AG04449 (cell line): Measurements from ENCODE around the gene ABHD17A.

Experiments
- CTCF ChIA-PET: fragments of 350-600 bp; formaldehyde crosslinking; extraction: SDS; loops from one replicate; lab custom pipeline; 2021; ENCODE audit warnings: antibody characterized with exemption; lab: Yijun Ruan, JAX
- POLR2A ChIA-PET: fragments of 400-600, 350-600 bp; formaldehyde crosslinking; extraction: SDS; loops from one replicate; lab custom pipeline; 2020; ENCODE audit warnings: antibody characterized with exemption, inconsistent platforms; lab: Yijun Ruan, JAX
- DNase-seq: peaks from one replicate; pipeline ENCODE4 v3.0.0-alpha.2; 2010; ENCODE audit warnings: low read depth, low spot score
- H3K4me3 ChIP-seq: 2 replicates; pipeline ENCODE4 v1.5.1; 2011; ENCODE audit warnings: low read depth, mild to moderate bottlenecking, control low read depth, low read length
- TF ChIP-seq, protein P1 (sequence below): IDR thresholded peaks from one replicate; pipeline ENCODE4 v1.5.1; 2011; ENCODE audit warnings: mild to moderate bottlenecking, moderate library complexity, low read length, control low read depth, inconsistent platforms; ENCODE audit not compliant: insufficient read depth; ENCODE audit errors: missing control alignments

ABHD17A gene

DNA sequence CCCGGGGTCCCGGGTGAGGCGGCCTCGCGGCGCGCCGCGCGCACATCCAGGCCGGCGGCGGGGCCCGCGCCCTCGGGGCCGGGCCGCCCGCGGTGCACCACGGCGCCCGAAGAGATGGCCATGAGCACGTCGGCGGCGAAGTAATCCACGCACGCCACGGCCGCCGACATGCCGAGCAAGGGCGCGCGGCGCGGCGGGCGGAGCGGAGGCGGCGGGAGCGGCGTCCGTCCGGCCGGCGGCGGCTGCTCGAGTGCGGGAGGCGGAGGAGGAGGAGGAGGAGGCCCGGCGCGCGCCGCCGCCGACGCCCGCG is 22.0 kb downstream of the ABHD17A start, which contains the start of gene KLF16:
Gene KLF16, minus strand, starts transcription at position 252 of the 310 bp plus-strand sequence. Its CDS starts 82 bp downstream, at position 170.
- POLR2A ChIA-PET: no interaction called here
- TF ChIP-seq, protein P1, sequence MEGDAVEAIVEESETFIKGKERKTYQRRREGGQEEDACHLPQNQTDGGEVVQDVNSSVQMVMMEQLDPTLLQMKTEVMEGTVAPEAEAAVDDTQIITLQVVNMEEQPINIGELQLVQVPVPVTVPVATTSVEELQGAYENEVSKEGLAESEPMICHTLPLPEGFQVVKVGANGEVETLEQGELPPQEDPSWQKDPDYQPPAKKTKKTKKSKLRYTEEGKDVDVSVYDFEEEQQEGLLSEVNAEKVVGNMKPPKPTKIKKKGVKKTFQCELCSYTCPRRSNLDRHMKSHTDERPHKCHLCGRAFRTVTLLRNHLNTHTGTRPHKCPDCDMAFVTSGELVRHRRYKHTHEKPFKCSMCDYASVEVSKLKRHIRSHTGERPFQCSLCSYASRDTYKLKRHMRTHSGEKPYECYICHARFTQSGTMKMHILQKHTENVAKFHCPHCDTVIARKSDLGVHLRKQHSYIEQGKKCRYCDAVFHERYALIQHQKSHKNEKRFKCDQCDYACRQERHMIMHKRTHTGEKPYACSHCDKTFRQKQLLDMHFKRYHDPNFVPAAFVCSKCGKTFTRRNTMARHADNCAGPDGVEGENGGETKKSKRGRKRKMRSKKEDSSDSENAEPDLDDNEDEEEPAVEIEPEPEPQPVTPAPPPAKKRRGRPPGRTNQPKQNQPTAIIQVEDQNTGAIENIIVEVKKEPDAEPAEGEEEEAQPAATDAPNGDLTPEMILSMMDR: no peak
- DNase-seq: no peak
- CTCF ChIA-PET: no interaction called here
- H3K4me3 ChIP-seq: peak within 1 kb of the TSS; percentile 83

DNA sequence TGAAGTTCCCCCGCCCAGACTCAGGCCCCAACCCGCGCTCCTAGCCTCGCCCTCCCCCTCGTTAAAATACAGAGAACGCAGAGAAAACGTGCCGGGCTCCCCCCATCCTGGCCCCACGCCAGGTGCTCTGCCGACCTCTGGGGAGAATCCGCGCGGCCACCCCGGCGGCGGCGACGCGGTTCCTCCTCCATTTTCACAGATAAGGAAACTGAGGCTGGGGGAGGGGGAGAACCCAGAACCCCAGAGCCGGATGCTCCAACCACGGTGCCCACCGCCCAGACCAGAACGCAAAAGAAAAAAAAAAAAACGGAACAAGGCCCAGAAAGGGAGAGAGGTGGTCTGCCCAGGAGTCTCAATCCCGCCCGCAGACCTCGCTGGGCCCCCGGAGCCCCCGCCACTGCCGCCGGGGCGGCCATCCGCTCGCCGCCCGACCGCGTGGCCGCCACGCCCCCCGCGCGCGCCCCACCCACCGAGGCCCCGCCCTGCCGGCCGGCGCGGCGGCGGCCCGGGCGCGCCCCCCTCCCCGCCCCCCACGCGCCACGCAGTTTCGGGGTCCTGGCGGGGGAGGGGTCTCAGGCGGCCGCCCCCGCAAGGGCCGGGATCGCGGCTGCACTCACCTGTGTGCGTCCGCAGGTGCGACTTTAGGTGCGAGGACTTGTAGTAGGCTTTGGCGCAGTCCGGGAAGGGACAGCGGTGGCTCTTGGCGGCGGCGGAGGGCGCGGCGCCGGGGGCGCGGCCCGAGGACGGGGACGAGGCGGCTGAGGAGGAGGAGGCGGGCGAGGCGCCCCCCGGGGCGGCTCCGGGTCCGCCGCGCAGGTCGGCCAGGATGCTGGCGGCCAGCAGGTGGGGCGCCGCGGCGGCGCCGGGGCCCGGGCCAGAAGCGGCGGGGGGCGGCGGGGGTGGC is 22.6 kb downstream of the ABHD17A start:
- H3K4me3 ChIP-seq: peak overlapping the region; percentile 83
- no peak for DNase-seq
- CTCF ChIA-PET: no interaction called here
- POLR2A ChIA-PET: no interaction called here
- TF ChIP-seq, protein P1: no peak

DNA sequence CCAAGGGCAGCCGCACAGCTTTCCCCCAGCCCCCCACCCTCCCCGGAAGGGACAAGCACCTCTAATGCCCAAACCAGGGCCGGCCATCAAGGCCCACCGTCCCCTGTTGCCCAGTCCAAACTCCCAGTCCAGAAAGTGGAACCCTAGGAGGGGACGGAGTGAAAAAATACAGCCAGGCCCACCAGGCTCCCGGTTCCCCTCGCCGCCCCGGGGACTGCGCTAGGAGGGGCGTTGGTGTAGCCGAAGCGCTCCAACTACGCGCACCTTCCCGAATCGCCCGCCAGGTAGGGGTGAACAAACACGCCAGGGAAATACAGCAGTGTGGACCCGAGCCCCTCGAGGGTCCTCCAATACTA is 23.2 kb downstream of the ABHD17A start:
- CTCF ChIA-PET: interaction anchor here (1.4 to 1.5 kb wide), 2 partner anchors 11 to 13 kb away, joined by 3 to 5 read pairs; partner anchors contain the start of gene REXO1
- POLR2A ChIA-PET: no interaction called here
- H3K4me3 ChIP-seq: peak overlapping the region; percentile 83
- TF ChIP-seq, protein P1: no peak
- DNase-seq: no peak

DNA sequence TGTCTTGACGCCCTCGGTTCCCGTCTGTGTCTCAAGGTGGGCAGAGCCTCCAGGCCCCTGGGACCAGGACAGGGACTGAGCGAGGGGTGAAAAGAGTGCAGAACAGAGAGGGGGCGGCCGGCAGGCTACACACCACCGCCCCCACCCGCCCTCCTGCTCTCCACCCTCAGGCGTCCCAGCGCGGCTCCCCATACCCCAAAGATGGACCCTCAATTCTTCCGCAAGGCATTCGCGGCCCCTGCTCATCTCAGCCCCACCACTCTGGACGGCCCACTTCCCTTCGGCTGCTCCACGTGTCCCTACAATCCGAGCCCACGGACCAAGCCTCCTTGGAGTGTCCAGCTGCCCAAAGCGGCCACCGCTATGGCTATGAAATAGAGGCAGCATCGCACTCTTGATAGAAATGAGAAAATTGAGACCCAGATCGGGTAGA is 23.7 kb downstream of the ABHD17A start:
- ChIA-PET CTCF (interaction anchor here (1.4 to 1.8 kb wide), 3 partner anchors 10 to 24 kb away, joined by 3 to 6 read pairs (median 5); partner anchors contain the start of gene REXO1), POLR2A (no interaction called here)
- H3K4me3 ChIP-seq: peak overlapping the region; percentile 83
- DNase-seq: no peak
- TF ChIP-seq, protein P1: no peak

DNA sequence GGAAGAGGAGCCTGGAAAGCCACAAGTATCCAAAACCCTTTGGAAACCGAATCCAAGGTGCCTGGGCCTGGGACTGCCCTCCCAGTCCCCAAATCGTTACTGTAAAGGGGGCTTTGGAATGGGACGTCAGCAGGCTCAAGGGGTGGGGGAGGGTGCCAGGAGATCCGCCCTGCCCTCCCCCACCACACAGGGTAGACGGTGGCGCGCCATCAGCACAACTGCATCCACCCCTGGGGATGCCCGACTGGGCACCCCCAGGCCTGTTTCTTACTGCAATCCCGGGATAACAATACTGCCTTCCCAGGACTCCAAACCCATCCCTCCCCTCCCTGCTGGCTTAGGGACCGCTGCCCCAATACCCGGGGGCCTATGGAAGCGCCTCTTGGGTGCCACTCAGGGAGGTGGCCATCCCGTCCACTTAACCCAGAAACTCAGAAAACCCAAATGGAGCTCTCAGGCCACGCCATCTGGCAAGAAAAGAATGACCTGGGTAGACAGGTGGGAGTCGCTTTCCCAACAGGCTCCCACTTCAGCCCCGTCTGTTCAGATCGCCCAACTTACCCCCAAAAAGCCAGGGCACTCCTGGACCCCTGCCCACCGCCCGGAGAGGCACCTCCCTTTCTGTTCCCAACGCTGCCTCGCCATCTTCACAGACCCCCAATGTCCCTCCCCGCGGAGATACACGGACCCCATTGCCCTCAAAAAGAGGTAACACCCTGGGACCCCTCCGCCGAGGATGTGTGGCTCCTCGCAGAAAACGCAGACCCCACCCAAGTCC is 24.3 kb downstream of the ABHD17A start:
- no peak for DNase-seq
- TF ChIP-seq, protein P1: no peak
- ChIA-PET CTCF (interaction anchor here (1.4 to 1.8 kb wide), 3 partner anchors 10 to 23 kb away, joined by 3 to 6 read pairs (median 5); partner anchors contain the start of gene REXO1), POLR2A (no interaction called here)
- H3K4me3 ChIP-seq: peak overlapping the region; percentile 83
